ENCODE measurements around the gene ATN1.

- TF ChIP-seq POLR2AphosphoS5 (IDR thresholded peaks at IDR 0.05; ENCODE audit: low read depth, low read length) = no peak
- no peak for TF ChIP-seq CTCF (IDR thresholded peaks at IDR 0.05)
- TF ChIP-seq REST (IDR thresholded peaks at IDR 0.05; ENCODE audit: insufficient read depth in 1 of 2, low read depth in 2 of 2, low read length in 1 of 2) = no peak
- no peak for TF ChIP-seq TCF7L2 (IDR thresholded peaks at IDR 0.05; ENCODE audit: low read depth, low read length)
- no peak for TF ChIP-seq SIN3A (IDR thresholded peaks at IDR 0.05; ENCODE audit: borderline replicate concordance, insufficient read depth, low read depth, low read length)
Measured at GRCh38 chr12:6943389-6943721, 15.6 kb downstream of the ATN1 start.

Data from Panc1 (cell line).